Activated CD4-positive, alpha-beta T cell treated with anti-CD3 and anti-CD28 coated beads, Interleukin-10, Interleukin-2, amounts not matched to agents 100 ng/mL and 50 ng/mL, durations not matched to agents 16 hours and 8 hours (primary cell): Measurements from ENCODE around the gene CNKSR3.
"Not testable (repeated sequence)": the region's sequence is repeated elsewhere in the genome, so short reads cannot be mapped to it uniquely, and the experiment has no call there.

Source experiments
- DNase-seq: peaks from one replicate; pipeline ENCODE4 v3.0.0-alpha.2; 2020

The CNKSR3 gene

DNA sequence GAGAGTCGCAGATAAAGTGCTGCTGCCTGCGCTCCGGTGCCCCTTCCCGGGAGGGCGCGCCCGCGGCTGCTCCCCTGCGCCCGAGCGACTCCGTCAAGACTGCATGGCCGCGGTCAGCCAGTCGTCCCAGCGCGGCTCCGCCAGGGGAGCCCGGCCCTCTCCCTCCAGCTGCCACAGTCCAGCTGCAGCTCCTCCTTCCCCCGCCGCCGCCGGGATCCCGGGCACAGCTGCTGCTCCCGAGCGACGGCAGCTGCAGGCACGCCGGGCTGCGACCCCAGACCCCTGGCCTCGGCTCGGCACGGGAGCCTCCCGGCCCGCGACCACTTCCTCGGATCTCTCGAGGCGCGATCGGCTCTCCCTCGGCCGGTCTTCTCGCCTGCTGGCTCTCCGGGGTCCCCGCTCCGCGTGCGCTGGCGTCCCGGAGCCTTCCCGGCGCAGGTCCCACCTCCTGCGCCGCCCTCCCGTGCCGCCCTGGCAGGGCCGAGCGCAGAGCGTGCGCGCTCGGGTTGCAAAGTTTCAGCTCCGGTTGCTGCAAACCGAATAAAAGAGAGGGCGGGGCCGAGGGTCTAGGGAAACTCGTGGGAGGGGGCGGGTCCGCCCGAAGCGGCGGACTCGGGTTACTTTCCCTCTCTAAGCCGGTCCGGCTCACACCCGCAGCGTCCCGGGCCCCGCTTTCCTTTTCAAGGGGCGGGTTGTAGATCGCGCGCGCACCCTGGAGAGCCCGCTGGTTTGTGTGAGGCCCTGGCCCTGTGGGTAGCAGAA, at the start of gene CNKSR3:
TSS of gene CNKSR3 (minus strand) at position 542 of the 762 bp plus-strand sequence. CDS start 571 bp downstream, outside the sequence.
- DNase-seq = peak; percentile 51

DNA sequence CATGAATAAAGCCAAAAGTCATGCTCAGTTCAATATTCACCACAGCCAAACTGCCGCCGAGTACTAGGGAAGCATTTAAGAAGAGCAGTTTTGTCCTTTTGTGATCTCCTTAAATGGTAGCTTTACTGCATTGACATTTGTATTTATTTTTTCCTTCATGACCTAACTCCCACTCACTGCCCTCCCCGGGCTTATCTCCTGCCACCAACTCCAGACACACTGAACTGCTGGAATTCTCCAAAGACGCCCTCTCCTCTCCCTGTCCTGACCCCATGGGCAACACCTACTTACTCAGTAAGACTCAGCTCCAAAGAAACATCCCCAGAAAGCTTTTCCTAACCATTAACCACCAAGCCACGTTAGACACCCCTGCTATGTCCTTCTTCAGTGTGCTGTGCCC, 48.5 kb upstream of the CNKSR3 start:
- DNase-seq = no peak

- DNase-seq = no peak
Observed at GRCh38 chr6:154558513-154558912, 48.0 kb upstream of the CNKSR3 start.

DNA sequence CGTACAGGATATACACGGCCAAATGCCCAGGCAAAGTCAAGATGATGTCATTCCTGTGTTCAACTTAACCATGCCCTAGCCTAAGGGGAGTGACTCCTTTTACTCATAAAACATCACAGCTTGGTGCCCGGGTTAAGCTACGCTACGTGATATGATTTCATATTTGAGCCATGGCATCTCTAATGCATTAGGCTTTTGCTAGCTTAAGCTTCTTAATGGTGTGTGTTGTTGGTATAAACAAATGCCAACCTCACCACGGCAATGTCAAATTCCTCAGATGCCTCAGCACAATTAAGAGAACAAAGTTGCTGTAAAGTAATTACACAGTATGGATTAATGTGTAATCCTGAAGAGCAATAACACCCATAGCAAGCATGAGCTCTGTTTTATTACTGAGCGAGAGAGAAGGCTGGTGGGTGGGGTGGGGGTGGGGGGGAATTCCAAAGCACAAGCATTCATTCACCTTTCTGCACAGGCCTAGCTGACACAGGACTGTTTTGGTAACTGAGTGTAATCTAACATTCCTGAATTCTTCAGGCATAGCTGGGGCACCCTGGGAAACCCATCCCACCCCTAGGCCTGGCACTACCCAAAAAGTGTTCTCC, 44.7 kb upstream of the CNKSR3 start:
- DNase-seq = no peak

GRCh38 chr6:154554491-154554890, 44.0 kb upstream of the CNKSR3 start:
- DNase-seq = no peak

DNA sequence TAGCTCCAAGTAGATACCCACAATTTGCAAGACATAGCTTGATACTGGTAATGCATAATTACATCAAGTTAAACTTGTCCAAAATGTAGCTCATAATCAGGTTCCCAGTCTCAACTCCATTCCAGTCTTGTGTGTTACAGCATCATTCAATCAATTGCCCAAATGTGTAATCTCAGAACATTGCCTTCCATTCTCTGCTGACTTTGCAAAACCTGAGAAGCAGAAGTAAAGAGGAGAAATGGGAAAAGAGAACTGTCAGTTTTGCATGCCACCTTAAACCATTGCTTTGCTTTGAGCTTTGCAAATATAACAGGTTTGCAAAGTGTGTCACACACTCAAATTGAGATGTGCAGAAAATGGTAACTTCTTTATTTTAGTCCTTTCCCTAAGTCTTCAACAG, 40.3 kb upstream of the CNKSR3 start:
- DNase-seq = no peak

GRCh38 chr6:154549179-154549578, 38.7 kb upstream of the CNKSR3 start:
- no peak for DNase-seq

- no peak for DNase-seq
Observed at GRCh38 chr6:154548130-154548830, 37.8 kb upstream of the CNKSR3 start.

DNA sequence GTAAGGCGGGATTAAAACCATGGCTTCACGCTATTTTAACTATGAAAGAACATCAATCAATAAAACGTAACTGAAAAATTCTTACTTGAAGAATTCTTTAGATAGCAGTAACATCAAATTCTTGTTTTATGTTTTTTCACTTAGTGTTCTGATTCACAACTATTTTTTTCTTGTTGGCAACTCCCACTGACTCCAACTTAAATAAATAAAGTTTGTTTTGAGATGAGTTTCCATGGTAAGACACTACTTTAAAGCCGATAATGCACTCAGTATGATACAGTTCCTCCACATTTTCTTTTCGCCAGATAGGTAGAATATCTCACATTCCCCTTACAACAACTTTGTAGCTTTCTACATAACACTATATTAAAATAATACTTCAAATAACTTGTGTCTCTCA, 33.1 kb upstream of the CNKSR3 start:
- DNase-seq = no peak

DNA sequence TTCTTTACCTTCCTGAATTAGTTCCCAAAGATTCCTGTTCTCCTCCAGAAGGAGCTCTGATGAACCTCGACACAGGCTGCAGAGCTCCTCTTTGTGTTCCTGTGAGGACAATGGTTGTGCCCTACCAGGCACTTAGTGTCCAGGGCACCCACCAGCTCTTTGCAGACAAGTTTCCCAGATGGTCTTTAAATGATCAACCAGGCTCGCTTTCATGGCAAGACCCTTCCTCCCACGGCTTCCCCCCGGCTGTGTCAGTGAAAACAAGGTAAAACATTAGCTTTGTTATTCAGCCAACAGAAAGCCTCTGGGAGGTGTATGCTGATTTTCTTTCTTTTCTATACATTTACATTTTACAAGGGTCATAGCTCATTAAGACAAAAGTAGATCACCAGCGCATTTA, 32.3 kb upstream of the CNKSR3 start:
- no peak for DNase-seq

- DNase-seq = not testable (repeated sequence)
Observed at GRCh38 chr6:154541837-154542236, 31.4 kb upstream of the CNKSR3 start.

DNA sequence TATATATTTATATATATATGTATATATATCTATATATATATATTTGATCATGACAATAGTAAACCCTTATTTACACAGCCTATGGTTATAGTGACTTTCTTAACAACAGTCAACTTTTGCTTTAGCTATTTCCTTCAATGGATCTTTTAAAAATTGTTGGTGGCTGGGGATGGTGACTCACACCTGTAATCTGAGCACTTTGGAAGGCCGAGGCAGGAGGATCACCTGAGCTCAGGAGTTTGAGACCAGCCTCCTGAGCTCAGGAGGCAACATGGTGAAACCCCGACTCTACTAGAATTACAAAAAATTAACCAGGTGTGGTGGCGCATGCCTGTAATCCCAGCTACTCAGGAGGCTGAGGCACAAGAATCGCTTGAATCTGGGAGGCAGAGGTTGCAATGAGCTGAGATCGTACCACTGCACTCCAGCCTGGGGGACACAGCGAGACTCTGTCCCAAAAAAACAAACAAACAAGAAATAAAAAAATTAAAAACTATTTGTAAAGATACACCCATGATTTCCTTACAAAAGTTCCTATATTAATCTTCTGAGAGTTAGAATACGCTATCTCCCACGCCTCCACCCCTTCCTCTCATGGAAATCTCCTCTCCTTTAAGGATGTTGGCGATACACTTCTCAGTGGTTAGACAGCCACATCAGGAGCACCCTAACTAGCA, 29.2 kb upstream of the CNKSR3 start:
- no peak for DNase-seq

- DNase-seq = no peak
Observed at GRCh38 chr6:154538640-154539191, 28.2 kb upstream of the CNKSR3 start.

DNA sequence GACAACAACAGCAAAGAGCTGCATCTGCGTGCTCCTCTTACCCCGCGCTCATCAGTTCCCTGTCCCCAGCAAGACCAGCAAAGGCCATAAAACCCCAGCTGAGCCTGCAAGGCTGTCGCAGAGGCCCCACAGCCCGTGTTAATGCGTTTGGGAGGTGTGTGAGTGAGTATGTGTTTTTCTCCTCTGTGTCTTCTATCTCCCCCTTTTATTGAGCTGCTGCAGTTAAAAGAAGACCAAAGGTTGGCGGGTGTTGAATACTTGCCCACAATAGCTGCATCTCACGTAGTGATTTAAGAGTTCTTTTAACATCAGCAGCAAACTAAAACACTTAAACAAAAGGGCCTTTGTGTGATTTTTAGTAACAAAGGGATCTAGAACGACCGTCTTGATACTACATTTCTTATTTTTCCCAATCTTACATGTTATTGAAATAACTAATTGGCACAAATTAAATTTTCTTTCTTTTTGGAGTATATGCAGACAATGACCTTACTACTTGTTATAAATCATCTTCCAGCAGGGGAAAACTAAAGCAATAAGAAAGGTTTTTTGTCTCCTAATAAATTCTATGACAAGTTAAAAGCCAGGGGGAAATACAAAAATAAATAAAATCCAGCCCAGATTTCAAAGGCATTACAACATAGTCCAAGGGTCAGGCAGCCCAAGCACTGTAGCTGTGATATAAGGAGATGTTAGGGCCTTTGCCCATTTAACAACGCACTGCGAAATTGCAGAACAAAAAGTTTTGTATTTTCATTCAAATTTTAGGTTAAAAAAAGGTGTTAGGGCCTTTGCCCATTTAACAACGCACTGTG, 27.2 kb upstream of the CNKSR3 start:
- DNase-seq = no peak

DNA sequence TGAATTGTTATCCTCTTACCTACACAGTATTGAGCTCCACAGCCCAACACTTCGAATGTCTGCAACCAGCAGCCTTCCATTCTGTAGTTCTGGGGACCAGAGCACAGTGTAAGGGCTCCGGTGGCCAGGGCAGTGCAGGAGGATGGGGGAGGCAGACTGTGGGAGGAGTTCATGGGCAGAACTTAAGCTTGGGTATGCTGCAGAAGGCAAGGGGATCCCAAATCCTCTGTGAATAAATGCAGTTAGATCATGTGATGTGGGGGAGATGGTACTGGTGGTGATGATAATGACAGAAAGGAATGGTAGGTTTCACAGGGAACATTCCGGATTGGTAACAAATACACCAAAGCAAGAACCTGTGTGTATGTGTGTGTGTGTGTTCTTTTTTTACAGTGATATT, 26.5 kb upstream of the CNKSR3 start:
- no peak for DNase-seq

- no peak for DNase-seq
Observed at GRCh38 chr6:154536255-154536654, 25.8 kb upstream of the CNKSR3 start.

DNA sequence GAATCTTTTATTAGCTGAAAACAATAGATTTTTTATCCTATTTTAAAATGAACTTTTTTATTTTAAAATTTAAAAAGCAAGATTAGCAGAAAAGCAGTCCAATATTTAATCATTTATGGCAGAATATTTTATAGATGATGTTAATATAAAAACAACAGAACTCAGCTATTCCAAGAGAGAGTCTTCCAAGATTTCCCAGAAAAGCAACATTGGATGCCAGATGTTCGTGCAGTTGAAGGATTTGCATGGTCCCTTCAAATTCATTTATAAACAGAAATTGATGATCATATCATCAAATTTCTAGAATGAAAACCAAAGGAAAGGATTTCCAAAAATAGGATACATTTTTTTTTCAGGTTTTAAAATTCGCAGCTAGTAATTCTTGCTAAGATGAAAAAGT, 25.4 kb upstream of the CNKSR3 start:
- DNase-seq = no peak

DNA sequence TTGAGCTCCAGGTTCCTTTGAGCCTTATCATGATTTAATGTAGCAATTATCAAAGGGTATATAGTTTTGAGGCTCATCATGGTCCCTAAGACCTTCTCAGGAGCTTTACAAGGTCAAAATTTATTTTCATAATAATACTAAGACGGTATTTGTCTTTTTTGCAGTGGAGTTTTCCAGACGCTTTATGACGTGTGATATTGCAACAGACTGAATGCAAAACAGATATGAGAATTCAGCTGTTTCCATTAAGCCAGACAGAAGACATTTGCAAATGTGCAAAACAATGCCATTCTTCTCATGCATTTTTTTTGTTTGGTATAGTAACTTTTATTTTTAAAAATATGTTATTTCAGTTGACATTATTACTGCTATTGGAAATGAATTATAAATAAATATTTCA, 24.7 kb upstream of the CNKSR3 start:
- no peak for DNase-seq

DNA sequence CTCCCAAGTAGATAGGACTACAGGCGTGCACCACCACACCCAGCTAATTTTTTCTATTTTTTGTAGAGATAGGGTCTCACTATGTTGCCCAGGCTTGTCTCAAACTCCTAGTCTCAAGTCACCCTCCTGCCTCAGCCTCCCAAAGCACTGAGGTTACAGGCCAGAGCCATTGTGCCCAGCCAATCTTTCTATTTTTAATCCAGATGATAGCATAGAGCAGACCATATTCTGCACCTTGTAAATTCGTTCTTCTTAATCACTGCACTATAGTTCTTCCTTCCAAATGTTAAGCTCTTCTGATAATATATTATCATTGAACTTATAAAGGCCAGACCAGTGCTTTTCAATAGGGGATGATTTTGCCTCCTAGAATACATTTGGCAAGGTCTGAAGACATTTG, 24.0 kb upstream of the CNKSR3 start:
- no peak for DNase-seq

- DNase-seq = no peak
Observed at GRCh38 chr6:154532426-154532825, 21.9 kb upstream of the CNKSR3 start.

- no peak for DNase-seq
Observed at GRCh38 chr6:154529957-154530356, 19.5 kb upstream of the CNKSR3 start.

- DNase-seq = no peak
Observed at GRCh38 chr6:154528310-154528915, 17.9 kb upstream of the CNKSR3 start.
